ENCODE measurements around the gene FFAR1.

The FFAR1 gene

DNA sequence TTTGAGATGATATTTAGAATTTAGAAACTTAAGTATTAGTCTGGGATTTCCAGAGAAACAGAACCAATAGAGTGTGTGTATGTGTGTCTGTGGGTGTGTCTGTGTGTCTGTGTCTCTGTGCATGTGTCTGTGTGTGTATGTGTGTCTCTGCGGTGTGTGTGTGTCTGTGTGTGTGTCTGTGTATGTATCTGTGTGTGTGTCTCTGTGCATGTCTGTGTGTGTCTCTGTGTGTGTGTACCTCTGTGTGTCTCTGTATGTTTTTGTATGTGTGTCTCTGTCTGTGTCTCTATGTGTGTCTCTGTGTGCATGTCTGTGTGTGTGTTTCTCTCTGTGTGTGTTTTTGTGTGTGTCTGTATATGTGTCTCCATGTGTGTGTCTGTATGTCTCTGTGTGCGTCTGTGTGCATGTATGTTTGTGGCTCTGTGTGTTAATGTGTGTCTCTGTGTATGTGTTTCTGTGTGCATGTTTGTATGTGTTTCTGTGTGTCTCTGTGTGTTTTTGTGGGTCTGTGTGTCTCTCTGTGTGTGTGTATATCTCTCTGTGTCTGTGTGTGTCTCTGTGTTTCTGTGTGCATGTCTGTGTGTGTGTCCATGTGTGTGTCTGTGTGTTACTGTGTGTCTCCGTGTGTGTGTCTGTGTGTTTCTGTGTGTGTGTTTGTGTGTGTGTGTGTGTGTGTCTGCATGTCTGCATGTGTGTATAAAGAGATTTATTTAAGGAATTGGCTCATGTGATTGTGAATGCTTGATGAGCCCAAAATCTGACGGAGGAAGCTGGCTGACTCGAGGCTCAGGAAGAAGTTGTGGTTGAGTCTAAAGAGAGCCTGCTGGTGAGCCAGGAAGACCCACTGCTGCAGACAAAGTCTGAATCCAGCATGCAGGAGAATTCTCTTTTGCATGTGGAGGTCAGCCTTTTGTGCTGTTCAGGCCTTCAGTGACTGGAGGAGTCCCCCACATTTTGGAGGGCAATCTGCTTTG lies 45.3 kb downstream of the FFAR1 start:
- DNase-seq (ENCODE audit: low spot score) = no peak

DNA sequence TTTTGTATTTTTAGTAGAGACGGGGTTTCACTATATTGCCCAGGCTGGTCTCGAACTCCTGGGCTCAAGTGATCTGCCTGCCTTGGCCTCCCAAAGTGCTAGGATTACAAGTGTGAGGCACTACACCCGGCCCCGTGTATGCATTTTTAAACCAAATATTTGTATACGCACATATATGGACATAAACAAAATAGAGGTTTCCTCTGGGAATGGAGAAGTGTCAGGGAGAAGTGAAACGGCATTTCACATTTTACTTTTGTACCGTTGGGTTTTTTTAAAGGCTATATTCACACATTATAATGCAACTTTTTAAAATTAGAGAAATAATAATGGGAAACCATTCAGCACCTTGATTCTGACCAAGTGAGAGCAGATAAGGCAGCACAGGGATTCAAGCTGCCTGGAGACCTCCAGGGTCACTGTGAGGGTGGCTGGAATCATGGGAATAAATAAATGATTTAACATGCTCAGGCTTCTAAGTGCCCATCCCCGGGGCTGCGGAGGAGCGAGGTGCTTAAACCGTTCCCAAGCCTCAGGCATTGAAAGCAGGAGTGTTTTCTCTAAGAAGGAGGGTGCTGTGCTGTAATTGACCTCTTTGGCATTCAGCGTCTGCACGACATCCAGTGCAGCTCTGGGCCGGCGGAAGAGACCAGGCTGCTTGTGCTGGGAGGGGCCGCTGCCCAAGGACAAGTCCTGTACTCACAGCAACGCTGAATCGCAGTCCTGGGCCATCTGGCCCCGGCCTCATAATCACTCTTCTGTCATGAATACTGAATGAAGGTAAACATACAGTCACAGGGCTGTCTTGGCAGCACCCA lies 47.9 kb downstream of the FFAR1 start:
- peak; percentile 43 for DNase-seq (ENCODE audit: low spot score)

DNA sequence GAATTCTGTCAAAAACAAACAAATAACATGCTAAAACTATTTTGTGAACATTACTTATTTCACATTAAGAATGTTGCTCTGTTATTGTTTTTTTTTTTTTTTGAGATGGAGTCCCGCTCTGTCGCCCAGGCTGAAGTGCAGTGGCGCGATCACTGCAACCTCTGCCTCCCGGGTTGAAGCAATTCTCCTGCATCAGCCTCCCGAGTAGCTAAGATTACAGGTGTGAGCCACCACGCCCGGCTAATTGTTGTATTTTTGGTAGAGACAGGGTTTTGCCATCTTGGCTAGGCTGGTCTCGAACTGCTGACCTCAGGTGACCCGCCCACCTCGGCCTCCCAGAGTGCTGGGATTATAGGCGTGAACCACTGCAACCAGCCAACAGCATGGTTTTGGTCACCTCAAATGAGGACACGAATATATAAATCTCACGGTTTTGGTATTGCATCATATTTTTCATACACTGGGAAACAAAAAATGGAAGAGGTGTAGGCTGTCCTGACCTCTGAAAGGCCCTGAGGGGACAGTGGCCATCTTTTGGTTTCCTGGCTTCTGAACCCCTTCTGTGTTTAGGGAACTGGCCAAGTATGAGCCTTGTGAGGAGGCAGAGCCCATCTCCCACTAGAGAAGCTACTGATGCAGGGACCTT lies 48.7 kb downstream of the FFAR1 start:
- DNase-seq (ENCODE audit: low spot score) = no peak

GRCh38 chr19:35397064-35397463 lies 49.4 kb downstream of the FFAR1 start:
- no peak for DNase-seq (ENCODE audit: low spot score)

Data from AG20443 (cell line).